ENCODE measurements around the gene GOSR2. TPM values are rescaled to one million over a fixed set of nuclear protein-coding genes. Genes with fewer than 3 reads are reported as not detected.

Gene GOSR2
- total RNA-seq, 3 donors from 2014 or later: 41.0 to 57.7 (median 50.9) TPM

DNA sequence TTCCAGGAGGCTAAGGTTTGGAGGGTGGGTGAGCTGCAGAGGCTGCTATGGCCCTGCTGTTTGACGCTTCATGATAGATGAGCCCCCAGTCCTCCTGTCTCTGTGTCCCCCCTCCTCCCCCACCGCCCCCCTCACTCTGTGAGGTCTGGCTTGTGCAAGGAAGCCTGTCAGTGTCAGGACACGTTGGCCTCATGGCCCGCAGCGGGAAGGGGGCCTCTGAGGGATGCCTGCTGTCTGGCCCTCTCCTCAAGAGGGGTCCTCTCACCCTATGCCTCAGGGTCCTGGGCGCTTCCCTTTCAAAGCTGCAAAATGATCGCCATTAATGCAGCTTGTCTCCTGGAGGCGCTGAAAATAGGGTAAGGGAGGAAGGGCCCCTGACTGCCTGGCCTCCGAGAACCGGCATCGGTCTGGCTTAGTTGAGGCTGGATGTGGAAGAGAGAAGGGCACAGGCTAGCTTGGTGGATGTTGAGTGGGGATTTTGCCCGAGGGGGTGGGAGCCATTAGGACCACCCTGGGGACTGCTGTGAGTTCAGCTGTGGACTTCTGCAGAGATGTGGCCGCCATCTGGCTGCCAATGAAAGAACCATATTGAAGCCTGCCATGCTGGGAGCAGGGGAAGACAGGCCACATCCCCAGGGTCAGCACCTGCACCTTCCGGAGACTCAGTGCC lies 14.8 kb upstream of the GOSR2 start:
- no peak for TF ChIP-seq POLR2AphosphoS5 (IDR thresholded peaks at IDR 0.05)
- TF ChIP-seq, protein P1, sequence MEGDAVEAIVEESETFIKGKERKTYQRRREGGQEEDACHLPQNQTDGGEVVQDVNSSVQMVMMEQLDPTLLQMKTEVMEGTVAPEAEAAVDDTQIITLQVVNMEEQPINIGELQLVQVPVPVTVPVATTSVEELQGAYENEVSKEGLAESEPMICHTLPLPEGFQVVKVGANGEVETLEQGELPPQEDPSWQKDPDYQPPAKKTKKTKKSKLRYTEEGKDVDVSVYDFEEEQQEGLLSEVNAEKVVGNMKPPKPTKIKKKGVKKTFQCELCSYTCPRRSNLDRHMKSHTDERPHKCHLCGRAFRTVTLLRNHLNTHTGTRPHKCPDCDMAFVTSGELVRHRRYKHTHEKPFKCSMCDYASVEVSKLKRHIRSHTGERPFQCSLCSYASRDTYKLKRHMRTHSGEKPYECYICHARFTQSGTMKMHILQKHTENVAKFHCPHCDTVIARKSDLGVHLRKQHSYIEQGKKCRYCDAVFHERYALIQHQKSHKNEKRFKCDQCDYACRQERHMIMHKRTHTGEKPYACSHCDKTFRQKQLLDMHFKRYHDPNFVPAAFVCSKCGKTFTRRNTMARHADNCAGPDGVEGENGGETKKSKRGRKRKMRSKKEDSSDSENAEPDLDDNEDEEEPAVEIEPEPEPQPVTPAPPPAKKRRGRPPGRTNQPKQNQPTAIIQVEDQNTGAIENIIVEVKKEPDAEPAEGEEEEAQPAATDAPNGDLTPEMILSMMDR (IDR thresholded peaks at IDR 0.05): no peak
- TF ChIP-seq POLR2A (IDR thresholded peaks at IDR 0.05): no peak
- H3K9me3 ChIP-seq: no peaks in the 10 kb centered on the region
- intact Hi-C loops (cut with DNase I; ENCODE audit: low total_unique reads): no loop called here

DNA sequence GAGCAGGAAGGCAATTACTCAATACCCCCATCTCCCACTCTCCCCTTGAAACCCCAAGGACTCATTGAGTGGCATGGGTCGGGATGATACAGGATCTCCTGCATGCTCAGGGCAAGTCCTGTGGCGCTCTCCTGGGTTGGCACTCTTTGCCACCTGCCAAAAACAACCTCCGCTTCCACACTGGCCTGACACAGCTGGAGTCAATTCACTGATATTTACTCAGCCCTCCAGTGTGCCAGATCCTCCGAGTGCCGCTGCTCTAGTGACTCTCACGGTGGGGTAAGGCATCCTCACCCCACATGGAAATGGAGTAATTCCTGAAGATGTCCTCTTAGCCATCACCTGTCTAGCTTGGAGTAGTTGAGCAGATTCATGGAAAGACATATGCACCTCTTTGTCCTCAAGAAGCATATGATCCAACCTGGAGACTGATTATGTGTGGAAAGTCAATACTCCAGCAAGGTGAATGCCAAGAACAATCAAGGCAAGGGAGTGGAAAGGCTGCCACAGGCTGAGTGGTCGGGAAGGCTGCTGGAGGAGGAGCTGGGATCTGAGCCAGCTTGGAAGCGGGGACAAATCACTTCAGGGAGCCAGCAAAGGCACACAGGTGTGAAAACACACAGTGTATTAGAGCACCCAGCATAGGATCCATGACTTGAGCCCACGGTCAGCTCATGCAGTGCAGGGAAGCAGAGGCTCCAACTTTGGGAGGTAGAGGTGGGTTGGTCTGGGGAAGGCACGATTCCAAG lies 12.6 kb upstream of the GOSR2 start:
- no peaks in the 10 kb centered on the region for H3K9me3 ChIP-seq
- no peak overlapping the region for H3K4me3 ChIP-seq
- H3K36me3 ChIP-seq: no peaks in the 10 kb centered on the region
- no peak for TF ChIP-seq POLR2AphosphoS5 (IDR thresholded peaks at IDR 0.05)
- no peak for TF ChIP-seq POLR2A (IDR thresholded peaks at IDR 0.05)
- TF ChIP-seq, protein P1 (IDR thresholded peaks at IDR 0.05): no peak
- H3K27me3 ChIP-seq: peaks cover 0 to 4% of the 10 kb centered on the region in 2 donors
- H3K27ac ChIP-seq: no peak overlapping the region
- intact Hi-C loops (cut with DNase I; ENCODE audit: low total_unique reads): no loop called here
- H3K4me1 ChIP-seq: no peaks in the 10 kb centered on the region
- DNase-seq (ENCODE audit: low spot score in 2 of 2): no peak

More for the DNA sequence above, 14.8 kb upstream of the GOSR2 start:
- Histone ChIP-seq H3K4me1 (no peaks in the 10 kb centered on the region), H3K36me3 (no peaks in the 10 kb centered on the region), H3K27ac (no peak overlapping the region), H3K27me3 (peaks cover 0 to 4% of the 10 kb centered on the region in 2 donors), H3K4me3 (no peak overlapping the region)
- DNase-seq (ENCODE audit: low spot score in 2 of 2): no peak

DNA sequence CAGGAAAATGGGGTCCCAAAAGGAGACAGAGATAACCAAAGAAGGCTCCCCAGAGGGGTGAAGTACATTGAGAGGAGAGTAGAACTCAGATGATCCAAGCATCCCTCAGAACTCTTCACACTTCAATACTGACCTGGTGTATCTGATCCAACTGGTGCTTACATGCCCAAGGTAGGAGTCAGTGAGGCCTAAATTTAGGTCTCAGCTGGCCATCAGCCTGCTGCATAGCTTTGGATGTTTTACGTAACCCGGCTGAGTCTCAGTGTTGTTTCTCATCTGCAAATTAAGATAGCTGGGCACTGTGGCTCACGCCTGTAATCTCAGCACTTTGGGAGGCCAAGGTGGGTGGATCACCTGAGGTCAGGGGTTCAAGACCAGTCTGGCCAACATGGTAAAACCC lies 11.6 kb upstream of the GOSR2 start:
- no peaks in the 10 kb centered on the region for H3K9me3 ChIP-seq
- no peak for DNase-seq (ENCODE audit: low spot score in 2 of 2)
- intact Hi-C loops (cut with DNase I; ENCODE audit: low total_unique reads): no loop called here
- H3K27ac ChIP-seq: no peak overlapping the region
- no peaks in the 10 kb centered on the region for H3K4me1 ChIP-seq
- peaks cover 0 to 4% of the 10 kb centered on the region in 2 donors for H3K27me3 ChIP-seq
- TF ChIP-seq POLR2A (IDR thresholded peaks at IDR 0.05): no peak
- TF ChIP-seq POLR2AphosphoS5 (IDR thresholded peaks at IDR 0.05): no peak
- TF ChIP-seq, protein P1 (IDR thresholded peaks at IDR 0.05): no peak
- no peak overlapping the region for H3K4me3 ChIP-seq
- H3K36me3 ChIP-seq: no peaks in the 10 kb centered on the region

DNA sequence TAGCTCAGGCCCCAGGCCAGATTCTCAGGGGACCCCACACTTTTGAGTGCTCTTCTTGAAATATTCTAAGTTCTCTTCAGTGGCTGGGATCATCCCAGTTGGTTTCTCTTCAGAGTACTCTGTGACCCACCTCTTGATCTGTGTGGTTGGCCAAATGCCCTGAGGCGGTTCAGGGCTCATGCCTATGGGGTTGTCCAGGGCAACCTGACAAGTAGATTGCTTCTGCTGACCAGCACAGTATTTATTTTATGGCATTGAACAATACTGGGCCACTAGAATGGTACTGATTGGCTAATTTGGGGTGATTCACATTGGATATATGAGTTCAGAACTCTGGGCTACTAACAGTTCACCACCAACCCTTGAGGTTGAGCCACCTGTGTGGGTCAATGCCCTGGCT lies 7.4 kb upstream of the GOSR2 start:
- DNase-seq (ENCODE audit: low spot score in 2 of 2): no peak
- TF ChIP-seq, protein P1 (IDR thresholded peaks at IDR 0.05): no peak
- no peak for TF ChIP-seq POLR2AphosphoS5 (IDR thresholded peaks at IDR 0.05)
- no peak for TF ChIP-seq POLR2A (IDR thresholded peaks at IDR 0.05)
- H3K9me3 ChIP-seq: no peaks in the 10 kb centered on the region
- no peak overlapping the region for H3K4me3 ChIP-seq
- H3K4me1 ChIP-seq: no peaks in the 10 kb centered on the region
- peaks cover 0 to 4% of the 10 kb centered on the region in 2 donors for H3K27me3 ChIP-seq
- no peaks in the 10 kb centered on the region for H3K36me3 ChIP-seq
- no peak overlapping the region for H3K27ac ChIP-seq
- intact Hi-C loops (cut with DNase I; ENCODE audit: low total_unique reads): no loop called here

DNA sequence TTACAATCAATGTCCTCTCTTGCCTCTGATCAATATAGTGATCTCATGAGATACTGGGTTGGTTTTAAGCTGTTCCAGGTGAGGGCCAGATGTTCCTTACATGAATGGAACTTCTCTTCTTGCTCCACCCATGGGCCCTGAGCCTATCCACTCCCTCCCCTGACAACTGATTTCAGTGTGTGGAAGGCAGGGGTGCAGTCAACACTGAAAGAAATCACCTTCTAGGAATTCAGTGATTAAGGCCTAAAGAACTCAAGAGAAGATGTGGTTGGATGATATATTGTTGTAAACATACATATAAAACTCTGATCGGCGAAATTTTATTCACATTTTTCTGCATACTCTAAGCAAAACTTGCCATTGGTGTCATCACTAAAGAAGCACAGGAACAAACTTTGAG lies 6.7 kb upstream of the GOSR2 start:
- Histone ChIP-seq H3K36me3 (no peaks in the 10 kb centered on the region), H3K27me3 (peaks cover 0 to 4% of the 10 kb centered on the region in 2 donors), H3K27ac (no peak overlapping the region), H3K9me3 (no peaks in the 10 kb centered on the region), H3K4me1 (no peaks in the 10 kb centered on the region), H3K4me3 (no peak overlapping the region)
- TF ChIP-seq POLR2A (IDR thresholded peaks at IDR 0.05) (no peak), POLR2AphosphoS5 (IDR thresholded peaks at IDR 0.05) (no peak)
- TF ChIP-seq, protein P1 (IDR thresholded peaks at IDR 0.05): no peak
- no peak for DNase-seq (ENCODE audit: low spot score in 2 of 2)
- intact Hi-C loops (cut with DNase I; ENCODE audit: low total_unique reads): no loop called here

Data from breast epithelium (tissue), 4 donors.